Lung microvascular endothelial cell (primary cell): ENCODE data around the gene TFDP2. TPM values are rescaled to one million over a fixed set of nuclear protein-coding genes. Genes with fewer than 3 reads are reported as not detected.
A peak's percentile ranks its signal among the peaks of the same experiment; 100 is the strongest.

Experiments
- DNase-seq, 2 donors: peaks; one replicate each; pipeline versions ENCODE4 v3.0.0 to v3.0.0-alpha.2; 2010; ENCODE audit warnings: low read depth in 2 of 2
- total RNA-seq: library from RNA; depleted of rRNA; stranded (reverse); fragments of >200 nt; gene quantifications from 2 replicates; pipeline ENCODE4 v1.2.1, GENCODE V29; 2014

The TFDP2 gene
- total RNA-seq, 1 donor from 2014 or later, result 14.7 TPM

DNA sequence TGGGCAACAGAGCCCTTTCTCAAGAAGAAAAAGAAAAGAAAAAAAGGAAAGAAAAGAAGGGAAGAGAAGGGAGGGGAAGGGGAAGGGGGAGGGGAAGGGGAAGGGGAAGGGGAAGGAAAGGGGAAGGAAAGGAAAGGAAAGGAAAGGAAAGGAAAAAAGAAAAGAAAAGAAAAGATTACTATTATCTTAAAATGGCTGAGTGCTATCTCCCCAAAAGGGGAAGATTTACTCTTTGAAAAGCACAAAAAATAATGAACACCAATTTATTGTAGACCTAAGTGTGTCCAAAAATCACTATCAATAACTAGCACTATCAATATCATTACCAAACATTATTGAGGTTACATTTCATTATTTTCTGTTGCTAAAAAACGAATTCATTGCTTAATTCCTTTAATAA lies 183.9 kb downstream of the TFDP2 start:
- no peak for DNase-seq

- no peak for DNase-seq
These were observed 186.0 kb downstream of the TFDP2 start for GRCh38 chr3:141963301-141963700.

- no peak for DNase-seq
These were observed 188.6 kb downstream of the TFDP2 start for GRCh38 chr3:141960731-141961130.

DNA sequence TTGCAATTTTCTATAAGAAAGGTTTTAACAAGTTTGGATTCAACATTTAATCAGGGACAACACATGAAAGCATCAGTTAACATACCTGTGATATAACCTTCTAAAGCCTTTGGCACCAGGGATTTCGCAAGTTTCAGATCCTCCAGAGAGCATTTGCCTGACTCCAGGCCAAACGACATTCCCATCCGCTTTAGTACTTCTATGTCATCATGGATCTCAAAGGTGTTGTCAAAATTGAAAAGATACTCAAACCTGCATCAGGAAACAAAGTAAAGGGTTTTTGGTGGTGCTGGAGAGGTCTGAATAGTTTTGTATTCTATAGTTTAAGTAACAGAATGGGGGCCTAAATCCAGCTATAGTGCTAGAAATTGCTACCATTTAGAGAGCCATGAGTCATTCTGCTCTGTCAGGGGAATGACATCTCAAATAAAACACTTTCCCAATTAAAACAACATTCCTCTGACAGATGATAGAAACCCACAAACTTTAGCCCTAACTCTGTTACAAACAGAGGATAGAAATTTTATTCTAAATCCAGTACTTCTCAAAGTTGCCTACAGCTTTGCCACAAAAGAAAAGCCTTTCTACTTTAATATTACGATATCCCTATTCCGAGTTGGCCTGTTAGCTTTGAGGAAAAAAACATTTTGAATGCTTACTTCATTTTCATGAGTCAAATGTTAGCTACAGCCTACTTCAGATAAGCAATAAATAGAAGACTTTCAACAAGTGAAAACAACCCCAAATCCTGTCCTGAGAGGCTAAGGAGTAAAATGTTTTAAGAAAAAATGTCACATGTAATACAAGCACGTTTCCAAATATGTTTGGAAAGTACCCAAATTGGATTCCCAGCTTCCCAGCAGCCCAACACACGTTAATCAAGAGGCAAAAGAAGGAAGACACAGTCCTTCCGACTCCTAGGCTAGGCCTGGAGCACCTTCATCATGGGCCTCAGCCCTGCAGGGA lies 189.5 kb downstream of the TFDP2 start:
- DNase-seq, result peak in 1 of 2 donors; percentile 30

GRCh38 chr3:141955175-141955574 lies 194.2 kb downstream of the TFDP2 start:
- DNase-seq, result no peak

DNA sequence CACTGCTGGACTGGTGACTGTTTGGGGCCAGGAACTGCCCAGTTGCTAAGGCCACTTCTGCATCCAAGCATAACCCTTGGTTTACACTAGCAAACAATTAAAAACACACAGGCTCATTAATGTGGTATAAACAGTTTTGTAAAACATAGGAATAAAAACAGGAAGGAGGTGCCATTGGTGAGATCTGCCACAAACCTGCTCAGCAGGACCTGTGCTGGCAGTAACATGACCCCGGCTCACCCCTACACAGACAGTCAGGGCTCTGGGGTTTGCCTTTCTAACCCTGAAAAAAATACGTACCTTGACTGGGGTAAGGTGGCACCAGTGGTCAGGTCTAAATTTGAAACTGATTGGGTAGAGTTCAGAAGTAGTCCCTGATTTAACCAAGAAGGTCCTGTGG lies 196.7 kb downstream of the TFDP2 start:
- DNase-seq, result no peak

GRCh38 chr3:141950572-141951493 lies 198.5 kb downstream of the TFDP2 start:
- no peak for DNase-seq

DNA sequence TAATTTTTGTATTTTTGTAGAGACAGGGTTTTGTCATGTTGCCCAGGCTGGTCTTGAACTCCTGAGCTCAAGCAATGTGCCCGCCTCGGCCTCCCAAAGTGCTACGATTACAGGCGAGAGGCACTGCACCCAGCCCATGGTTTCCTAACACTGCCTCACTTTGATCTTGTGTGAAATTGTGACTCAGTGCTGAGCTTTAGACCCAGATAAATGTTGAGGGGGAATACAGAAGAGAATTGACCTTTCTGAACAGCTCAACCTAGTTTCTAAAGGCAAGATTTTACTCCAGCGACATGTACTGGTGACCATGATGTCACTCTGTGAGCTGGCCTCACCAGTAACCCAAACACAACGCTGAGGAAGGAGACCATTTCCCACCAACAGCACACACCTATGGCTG lies 199.4 kb downstream of the TFDP2 start:
- DNase-seq, result no peak

DNA sequence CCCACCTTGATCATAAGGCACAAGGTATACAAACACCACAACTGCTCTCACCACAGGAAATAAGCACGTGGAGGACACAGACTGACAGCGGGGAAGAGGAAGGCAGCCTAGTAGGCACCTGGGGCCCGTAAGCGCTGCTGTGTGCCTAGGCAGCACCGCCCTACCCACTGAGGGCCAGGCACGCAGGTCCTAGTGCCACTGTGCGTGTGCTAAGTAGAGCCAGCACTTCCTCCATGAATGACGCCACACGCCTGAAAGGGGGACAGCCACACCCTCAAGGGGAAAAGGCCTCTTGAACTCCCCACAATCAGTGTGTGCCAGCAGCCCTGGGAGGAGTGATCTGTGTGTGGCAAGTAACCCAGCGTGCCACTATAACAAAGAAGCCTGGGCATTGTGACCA lies 199.9 kb downstream of the TFDP2 start:
- DNase-seq, result no peak

GRCh38 chr3:141945726-141946485 lies 203.4 kb downstream of the TFDP2 start:
- no peak for DNase-seq

DNA sequence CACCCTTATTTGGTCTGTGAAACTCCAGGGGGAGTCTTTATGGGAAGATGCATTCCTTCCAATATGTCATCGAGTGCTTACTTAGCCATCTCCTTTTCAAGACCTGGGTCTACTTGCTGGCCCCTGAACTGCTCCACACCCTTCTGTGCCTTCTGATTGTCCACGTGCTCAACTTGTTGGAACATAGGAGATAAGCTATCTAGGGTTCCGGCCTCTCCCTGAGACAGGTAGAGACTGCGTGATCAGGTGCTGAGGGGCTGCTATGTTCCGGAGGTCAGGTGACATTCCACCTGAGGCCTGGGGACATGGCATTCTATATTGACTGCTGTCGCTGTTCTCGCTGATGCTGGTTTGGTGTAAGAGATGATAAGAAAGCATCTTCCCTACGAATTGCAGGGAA lies 207.3 kb downstream of the TFDP2 start:
- DNase-seq, result no peak

DNA sequence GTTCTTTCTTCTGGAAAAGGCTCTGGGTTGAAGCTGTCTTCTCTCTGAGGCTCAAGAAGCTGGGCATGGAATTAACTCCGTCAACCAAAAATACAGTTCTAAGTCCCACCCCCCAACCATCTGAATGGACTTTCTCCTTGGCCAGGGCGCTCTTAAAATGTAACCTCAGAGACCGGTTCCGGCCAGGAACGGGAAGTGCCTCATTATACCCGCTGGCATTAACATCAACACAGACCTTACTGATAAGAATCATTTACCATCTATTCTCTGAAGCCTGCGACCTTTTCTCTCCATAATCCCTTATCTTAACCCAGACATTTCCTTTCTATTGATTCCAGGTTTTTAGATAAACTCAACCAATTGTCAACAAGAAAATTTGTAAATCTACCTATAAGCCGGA lies 208.3 kb downstream of the TFDP2 start:
- DNase-seq, result peak in 1 of 2 donors; percentile 37

DNA sequence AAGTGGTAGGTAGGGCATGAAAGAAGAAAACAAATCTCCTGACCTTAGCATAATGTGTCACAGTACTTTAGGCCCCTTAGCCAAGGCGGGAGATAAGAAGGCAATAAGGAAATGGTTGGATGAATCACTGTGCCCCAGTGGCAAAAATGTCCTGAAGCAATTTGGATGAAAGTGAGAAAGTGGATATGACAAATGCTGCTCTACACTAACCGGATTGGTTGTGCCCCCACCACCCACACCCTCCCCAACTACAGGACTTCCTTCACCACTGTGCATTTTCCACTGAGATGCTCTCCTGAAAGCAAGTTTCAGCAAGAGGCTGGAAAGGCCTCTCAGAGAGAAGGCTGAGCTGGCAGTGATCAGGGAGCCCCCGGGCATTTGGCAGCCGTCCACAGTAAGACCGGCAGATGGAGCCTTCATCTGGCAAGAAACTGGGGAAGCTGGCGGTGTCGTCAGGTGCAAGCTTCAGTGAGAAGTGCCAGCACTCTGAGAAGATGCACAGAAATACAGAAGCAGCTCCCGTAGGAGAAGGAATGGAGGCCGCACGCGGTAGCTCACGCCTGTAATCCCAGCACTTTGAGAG lies 209.1 kb downstream of the TFDP2 start:
- peak in 1 of 2 donors; percentile 65 for DNase-seq

GRCh38 chr3:141939759-141940158 lies 209.6 kb downstream of the TFDP2 start:
- DNase-seq, result no peak

DNA sequence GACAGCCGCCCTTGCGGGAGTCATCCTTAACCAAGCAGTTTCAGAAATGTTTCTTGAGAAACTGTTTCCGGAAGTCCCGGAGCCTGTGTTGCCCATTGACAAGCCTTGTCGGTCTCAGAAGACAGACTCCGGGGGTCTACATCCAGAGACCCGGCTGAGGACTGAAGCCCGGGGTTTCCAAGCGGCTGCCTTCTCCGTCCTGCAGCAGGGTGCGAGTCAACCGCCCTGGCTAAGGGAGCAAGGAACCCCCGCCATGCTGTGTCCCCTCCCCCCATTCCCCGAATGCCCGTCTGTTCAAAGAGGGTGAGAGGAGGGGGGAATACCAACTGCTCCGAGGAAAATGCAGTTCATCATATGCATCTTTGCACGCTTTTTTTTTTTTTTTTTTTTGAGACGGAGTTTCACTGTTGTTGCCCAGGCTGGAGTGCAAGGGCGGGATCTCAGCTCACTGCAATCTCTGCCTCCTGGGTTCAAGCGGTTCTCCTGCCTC lies 211.3 kb downstream of the TFDP2 start:
- no peak for DNase-seq

- no peak for DNase-seq
These were observed 215.0 kb downstream of the TFDP2 start for GRCh38 chr3:141934354-141934753.

GRCh38 chr3:141933421-141934300 lies 215.7 kb downstream of the TFDP2 start:
- DNase-seq, result no peak

- DNase-seq, result no peak
These were observed 218.5 kb downstream of the TFDP2 start for GRCh38 chr3:141930801-141931200.

DNA sequence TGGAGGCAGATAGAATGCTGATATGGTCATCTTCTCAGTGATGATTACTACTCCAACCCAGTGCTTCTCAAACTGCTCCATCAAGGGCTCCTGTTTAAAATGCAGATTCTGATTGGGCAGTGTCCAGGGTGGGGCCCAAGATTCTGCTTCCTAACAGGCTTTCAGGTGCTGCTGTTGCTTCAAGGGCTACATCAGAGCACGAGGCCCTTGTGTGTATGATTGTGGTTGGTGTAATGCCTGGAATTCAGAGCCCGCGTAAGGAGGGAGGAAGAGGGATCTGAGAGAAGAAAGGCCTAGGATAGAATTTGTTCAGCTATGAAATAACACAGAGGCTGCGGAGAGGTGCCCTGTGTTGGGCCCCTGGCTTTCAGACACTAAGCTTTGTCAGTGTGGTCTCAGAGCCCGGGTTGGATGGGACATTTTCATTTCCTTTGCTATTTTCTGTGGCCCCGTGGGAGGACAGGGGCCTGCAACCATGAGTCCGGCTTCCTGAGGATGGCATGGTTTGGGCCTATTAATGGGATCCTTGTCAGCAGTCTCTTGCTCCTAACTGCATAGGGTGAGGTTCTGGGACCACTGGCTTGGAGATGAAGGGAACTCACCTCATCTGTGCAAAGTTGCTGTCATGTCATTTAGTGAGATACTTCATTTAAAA lies 219.9 kb downstream of the TFDP2 start:
- no peak for DNase-seq
